Epithelial cell of proximal tubule (primary cell): ENCODE data around the gene IFIT2. TPM values are rescaled to one million over a fixed set of nuclear protein-coding genes. Genes with fewer than 3 reads are reported as not detected.

ENCODE experiments used
- DNase-seq: peaks from one replicate; pipeline ENCODE4 v3.0.0-alpha.2; 2011; ENCODE audit warnings: low read depth
- H3K4me3 ChIP-seq: 2 replicates; pipeline ENCODE4 v1.5.1; 2011; ENCODE audit warnings: low read depth, mild to moderate bottlenecking, low read length
- total RNA-seq: library from RNA; depleted of rRNA; stranded (reverse); fragments of >200 nt; gene quantifications from 2 replicates; pipeline ENCODE4 v1.2.3, GENCODE V29; 2015
- TF ChIP-seq, protein P1 (sequence below): conservative IDR thresholded peaks from 2 replicates; pipeline ENCODE4 v1.5.1; 2012; ENCODE audit warnings: low read depth, mild to moderate bottlenecking, low read length

Gene IFIT2
- total RNA-seq, 1 donor from 2014 or later: 2.2 TPM

GRCh38 chr10:89270153-89270483 is 31.7 kb upstream of the IFIT2 start:
- DNase-seq: no peak
- no peak overlapping the region for H3K4me3 ChIP-seq
- TF ChIP-seq, protein P1, sequence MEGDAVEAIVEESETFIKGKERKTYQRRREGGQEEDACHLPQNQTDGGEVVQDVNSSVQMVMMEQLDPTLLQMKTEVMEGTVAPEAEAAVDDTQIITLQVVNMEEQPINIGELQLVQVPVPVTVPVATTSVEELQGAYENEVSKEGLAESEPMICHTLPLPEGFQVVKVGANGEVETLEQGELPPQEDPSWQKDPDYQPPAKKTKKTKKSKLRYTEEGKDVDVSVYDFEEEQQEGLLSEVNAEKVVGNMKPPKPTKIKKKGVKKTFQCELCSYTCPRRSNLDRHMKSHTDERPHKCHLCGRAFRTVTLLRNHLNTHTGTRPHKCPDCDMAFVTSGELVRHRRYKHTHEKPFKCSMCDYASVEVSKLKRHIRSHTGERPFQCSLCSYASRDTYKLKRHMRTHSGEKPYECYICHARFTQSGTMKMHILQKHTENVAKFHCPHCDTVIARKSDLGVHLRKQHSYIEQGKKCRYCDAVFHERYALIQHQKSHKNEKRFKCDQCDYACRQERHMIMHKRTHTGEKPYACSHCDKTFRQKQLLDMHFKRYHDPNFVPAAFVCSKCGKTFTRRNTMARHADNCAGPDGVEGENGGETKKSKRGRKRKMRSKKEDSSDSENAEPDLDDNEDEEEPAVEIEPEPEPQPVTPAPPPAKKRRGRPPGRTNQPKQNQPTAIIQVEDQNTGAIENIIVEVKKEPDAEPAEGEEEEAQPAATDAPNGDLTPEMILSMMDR: no peak

GRCh38 chr10:89271532-89271931 is 30.3 kb upstream of the IFIT2 start:
- DNase-seq: no peak
- no peak overlapping the region for H3K4me3 ChIP-seq
- TF ChIP-seq, protein P1: no peak

- DNase-seq: no peak
- H3K4me3 ChIP-seq: no peak overlapping the region
- TF ChIP-seq, protein P1: no peak
These were observed 28.2 kb upstream of the IFIT2 start for GRCh38 chr10:89273680-89274079.

DNA sequence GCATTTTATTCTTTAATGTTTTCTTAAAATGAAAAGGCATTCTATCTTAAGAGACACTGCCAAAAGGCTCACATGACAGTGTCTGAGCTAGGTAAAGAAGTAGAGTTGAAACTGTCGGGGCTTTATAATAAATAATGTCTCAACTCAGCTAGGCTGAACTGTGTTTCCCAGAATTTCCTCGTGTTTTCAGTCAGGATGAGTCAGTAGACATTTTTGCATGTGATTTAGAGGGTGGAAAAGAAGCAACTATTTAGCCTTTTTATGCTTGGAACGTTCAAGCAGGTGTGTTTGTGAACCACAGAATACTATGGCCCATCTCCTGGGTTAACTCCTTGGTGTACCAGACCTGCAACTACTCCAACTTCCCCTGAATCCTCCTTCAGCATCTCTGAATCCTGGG is 26.9 kb upstream of the IFIT2 start:
- TF ChIP-seq, protein P1: no peak
- no peak overlapping the region for H3K4me3 ChIP-seq
- DNase-seq: peak; percentile 80

DNA sequence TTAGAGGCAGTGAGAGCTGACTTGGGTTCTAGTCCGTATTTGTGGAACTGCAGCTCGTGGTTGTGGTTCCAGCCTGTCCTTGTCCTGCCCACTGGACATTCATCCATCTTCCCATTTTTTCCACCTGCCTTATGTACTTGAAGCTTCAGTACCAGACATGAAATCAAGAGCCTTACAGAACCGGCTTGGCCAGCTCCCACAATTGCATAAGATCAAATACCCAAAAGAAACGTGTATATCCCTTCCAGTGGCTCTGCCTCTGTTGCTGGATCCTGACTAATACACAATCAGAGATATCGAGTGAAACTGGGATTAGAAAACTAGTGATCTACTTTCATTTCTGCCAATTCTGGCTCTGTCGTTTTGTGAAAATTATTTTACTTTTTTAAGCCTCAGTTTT is 26.5 kb upstream of the IFIT2 start:
- DNase-seq: no peak
- TF ChIP-seq, protein P1: no peak

DNA sequence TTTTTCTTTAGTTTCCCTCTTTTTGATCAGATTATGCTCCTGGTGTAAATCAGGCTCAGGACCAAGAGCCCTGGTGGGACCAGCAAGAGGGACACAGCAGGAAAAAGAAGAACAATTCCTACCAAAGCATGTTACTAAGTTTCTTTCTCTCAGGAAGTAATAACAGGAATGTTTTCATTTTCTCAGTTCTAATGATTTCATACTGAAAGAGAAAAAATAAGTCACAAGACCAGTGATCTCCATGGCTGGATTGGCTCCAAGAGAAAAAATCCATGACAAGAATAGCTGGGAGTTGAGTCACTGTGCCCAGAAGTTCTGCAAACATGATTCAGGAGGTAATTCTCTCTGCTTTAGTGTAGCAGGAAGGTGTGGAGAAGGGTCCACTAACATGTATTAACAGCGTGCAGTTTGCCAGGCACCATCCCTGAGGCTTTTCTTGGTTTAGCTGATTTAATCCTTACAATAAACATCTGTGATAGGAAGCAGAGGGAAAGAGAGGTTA is 23.8 kb upstream of the IFIT2 start:
- peak; percentile 98 for DNase-seq
- no peak overlapping the region for H3K4me3 ChIP-seq
- TF ChIP-seq, protein P1: no peak

More for the DNA sequence above, 26.5 kb upstream of the IFIT2 start:
- no peak overlapping the region for H3K4me3 ChIP-seq

- H3K4me3 ChIP-seq: no peak overlapping the region
- TF ChIP-seq, protein P1: no peak
- no peak for DNase-seq
These were observed 22.9 kb upstream of the IFIT2 start for GRCh38 chr10:89278900-89279392.
